Measurements from ENCODE around the gene HVCN1.

GRCh38 chr12:110698171-110698902 lies 9.4 kb upstream of the HVCN1 start:
- TF ChIP-seq CREB1 (IDR thresholded peaks at IDR 0.05; ENCODE audit: low read depth) (no peak), EP300 (IDR thresholded peaks at IDR 0.05; ENCODE audit: borderline replicate concordance) (no peak), ZBTB7A (IDR thresholded peaks at IDR 0.05; ENCODE audit: low read depth) (no peak), CEBPB (IDR thresholded peaks at IDR 0.05) (no peak), YY1 (IDR thresholded peaks at IDR 0.05; ENCODE audit: low read depth) (no peak), FOXM1 (IDR thresholded peaks at IDR 0.05; ENCODE audit: borderline replicate concordance, low read depth) (no peak), NFIC (IDR thresholded peaks at IDR 0.05) (no peak), RAD21 (IDR thresholded peaks at IDR 0.05; ENCODE audit: low read depth) (peak; percentile 81), EGR1 (IDR thresholded peaks at IDR 0.05) (no peak)
- TF ChIP-seq, protein P1, sequence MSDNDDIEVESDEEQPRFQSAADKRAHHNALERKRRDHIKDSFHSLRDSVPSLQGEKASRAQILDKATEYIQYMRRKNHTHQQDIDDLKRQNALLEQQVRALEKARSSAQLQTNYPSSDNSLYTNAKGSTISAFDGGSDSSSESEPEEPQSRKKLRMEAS (IDR thresholded peaks at IDR 0.05) = no peak
- TF ChIP-seq, protein P2, sequence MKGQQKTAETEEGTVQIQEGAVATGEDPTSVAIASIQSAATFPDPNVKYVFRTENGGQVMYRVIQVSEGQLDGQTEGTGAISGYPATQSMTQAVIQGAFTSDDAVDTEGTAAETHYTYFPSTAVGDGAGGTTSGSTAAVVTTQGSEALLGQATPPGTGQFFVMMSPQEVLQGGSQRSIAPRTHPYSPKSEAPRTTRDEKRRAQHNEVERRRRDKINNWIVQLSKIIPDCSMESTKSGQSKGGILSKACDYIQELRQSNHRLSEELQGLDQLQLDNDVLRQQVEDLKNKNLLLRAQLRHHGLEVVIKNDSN (IDR thresholded peaks at IDR 0.05) = peak; percentile 66; the same call in 1 of the 2 replicates

All from Ishikawa (cell line).